HG02943 (cell line): ENCODE measurements around the gene HDAC11.
"Not testable (repeated sequence)": the region's sequence is repeated elsewhere in the genome, so short reads cannot be mapped to it uniquely, and the experiment has no call there.

ENCODE experiments used
- ATAC-seq: cut with Tn5 transposase; IDR thresholded peaks from one replicate; pipeline ENCODE4 v1.9.1; 2021; ENCODE audit warnings: mild to moderate bottlenecking, low read depth, moderate library complexity; ENCODE audit not compliant: unreplicated experiment

The HDAC11 gene

GRCh38 chr3:13491206-13491974, 11.3 kb downstream of the HDAC11 start:
- no peak for ATAC-seq

- ATAC-seq, result no peak
Observed at GRCh38 chr3:13492048-13492447, 11.9 kb downstream of the HDAC11 start.

GRCh38 chr3:13492976-13493866, 13.1 kb downstream of the HDAC11 start:
- no peak for ATAC-seq

GRCh38 chr3:13493867-13494441, 13.8 kb downstream of the HDAC11 start:
- no peak for ATAC-seq

- ATAC-seq, result no peak
Observed at GRCh38 chr3:13494463-13495350, 14.6 kb downstream of the HDAC11 start.

GRCh38 chr3:13495351-13495813, 15.3 kb downstream of the HDAC11 start:
- ATAC-seq, result no peak

- no peak for ATAC-seq
Observed at GRCh38 chr3:13495921-13496723, 16.0 kb downstream of the HDAC11 start.

- no peak for ATAC-seq
Observed at GRCh38 chr3:13496879-13497278, 16.8 kb downstream of the HDAC11 start.

- no peak for ATAC-seq
Observed at GRCh38 chr3:13497386-13497785, 17.3 kb downstream of the HDAC11 start.

GRCh38 chr3:13498354-13499060, 18.4 kb downstream of the HDAC11 start:
- ATAC-seq, result no peak

GRCh38 chr3:13499246-13499645, 19.1 kb downstream of the HDAC11 start:
- not testable (repeated sequence) for ATAC-seq

- ATAC-seq, result no peak
Observed at GRCh38 chr3:13500133-13500885, 20.2 kb downstream of the HDAC11 start.

- ATAC-seq, result no peak
Observed at GRCh38 chr3:13501056-13501455, 20.9 kb downstream of the HDAC11 start.

- ATAC-seq, result no peak
Observed at GRCh38 chr3:13501521-13501920, 21.4 kb downstream of the HDAC11 start.

GRCh38 chr3:13501958-13502790, 22.1 kb downstream of the HDAC11 start:
- ATAC-seq, result no peak

GRCh38 chr3:13502791-13503060, 22.6 kb downstream of the HDAC11 start:
- ATAC-seq, result no peak

GRCh38 chr3:13504161-13504831, 24.2 kb downstream of the HDAC11 start:
- no peak for ATAC-seq
